ENCODE results near the gene RAB21. TPM values are rescaled to one million over a fixed set of nuclear protein-coding genes. Genes with fewer than 3 reads are reported as not detected.

The RAB21 gene
- total and polyA plus RNA-seq, 2 of the 13 experiments (the other 11 are each of a cell fraction or from before 2014, with no cell fraction given): 4.4 to 50.9 TPM

DNA sequence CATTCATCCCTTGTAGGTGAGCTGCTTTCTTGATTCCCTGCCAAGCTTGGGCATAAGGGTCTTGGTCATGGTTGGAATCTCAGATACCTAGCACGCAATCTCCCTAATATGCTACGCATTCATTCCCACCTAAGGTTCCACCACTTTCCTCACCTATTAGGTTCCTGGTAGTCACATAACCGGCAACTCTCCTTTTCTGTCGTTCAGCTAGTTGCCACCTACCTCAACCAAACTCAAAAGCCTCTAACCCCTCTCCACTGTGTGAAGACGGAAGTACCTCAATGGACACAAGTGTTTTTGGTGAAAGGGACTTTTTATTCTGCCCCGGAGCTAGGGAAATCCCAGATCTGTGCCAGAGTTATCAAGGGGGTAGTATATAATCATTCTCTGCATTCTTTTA, 83.6 kb downstream of the RAB21 start:
- H3K9me3 ChIP-seq (ENCODE audit: low read length): no peaks in the 10 kb centered on the region
- H3K4me2 ChIP-seq (ENCODE audit: low read depth, low read length): no peak overlapping the region
- DNase-seq (ENCODE audit: low spot score) (no peak), ATAC-seq (no peak), FAIRE-seq (no peak)
- no peaks in the 10 kb centered on the region for H3K36me3 ChIP-seq (replicated peaks in 1 of 2; ENCODE audit: control insufficient read depth in 1 of 2, insufficient read depth in 2 of 2, low read length in 2 of 2)
- ChIA-PET POLR2A (interaction anchor here (1.3 kb wide), 1 partner anchor 39 kb away, joined by 5 read pairs; no protein-coding TSS in a partner anchor), CTCF (ENCODE audit: low intra/inter-chr PET ratio, low total read pairs) (no interaction called here)
- H3K4me1 ChIP-seq (ENCODE audit: insufficient read depth, low read length): peaks cover 25% of the 10 kb centered on the region
- no peak overlapping the region for H3K9ac ChIP-seq (ENCODE audit: insufficient read depth, low read depth, low read length)
- in situ Hi-C loops (cut with HindIII; ENCODE audit: extremely low pct_ligation_motif_present, low pct_unique_long_range_greater_than_20kb): no loop called here
- intact Hi-C loops (cut with micrococcal nuclease; ENCODE audit: unreplicated experiment): no loop called here
- H3K4me3 ChIP-seq (replicated peaks in 1 of 3; ENCODE audit: insufficient read depth in 1 of 3, low read depth in 2 of 3, low read length in 3 of 3): no peak overlapping the region
- no peaks in the 10 kb centered on the region for H4K20me1 ChIP-seq (ENCODE audit: insufficient read depth, low read length)
- WGBS (ENCODE audit: low lambda C conversion rate): 75% methylated on average over 6 of the region's 6 CpGs
- H3K27me3 ChIP-seq (ENCODE audit: control insufficient read depth in 1 of 2, insufficient read depth in 2 of 2, low read length in 2 of 2): peaks cover 0 to 2% of the 10 kb centered on the region in 2 experiments; a peak in 2 of 5 replicates
- no peak overlapping the region for H3K27ac ChIP-seq (ENCODE audit: extremely low read length, insufficient read depth, low read length)
- BruUV-seq (replicated peaks): no TSS peak
- no peak overlapping the region for H2AFZ ChIP-seq (ENCODE audit: low read length)
- TF ChIP-seq GABPB1 (CRISPR knock-in tag; IDR thresholded peaks at IDR 0.05): no peak
- no peak for TF ChIP-seq POGZ (CRISPR knock-in tag; IDR thresholded peaks at IDR 0.05)
- no peak for TF ChIP-seq ZBTB21 (CRISPR knock-in tag; IDR thresholded peaks at IDR 0.05)
- TF ChIP-seq ZNF562 (CRISPR knock-in tag; IDR thresholded peaks at IDR 0.05; ENCODE audit: borderline replicate concordance): no peak
- no peak for TF ChIP-seq ZMYM2 (CRISPR knock-in tag; IDR thresholded peaks at IDR 0.05)
- TF ChIP-seq NRL (CRISPR knock-in tag; IDR thresholded peaks at IDR 0.05; ENCODE audit: borderline replicate concordance): no peak
- no peak for TF ChIP-seq HMG20A (CRISPR knock-in tag; IDR thresholded peaks at IDR 0.05; ENCODE audit: borderline replicate concordance)
- no peak for TF ChIP-seq STAT5B (CRISPR knock-in tag; IDR thresholded peaks at IDR 0.05)
- TF ChIP-seq ZNF841 (CRISPR knock-in tag; IDR thresholded peaks at IDR 0.05; ENCODE audit: borderline replicate concordance): no peak
- TF ChIP-seq TP53 (CRISPR knock-in tag; conservative IDR thresholded peaks at IDR 0.05): no peak
- no peak for TF ChIP-seq ZNF614 (CRISPR knock-in tag; IDR thresholded peaks at IDR 0.05; ENCODE audit: borderline replicate concordance)
- no peak for TF ChIP-seq HMGA1 (CRISPR knock-in tag; conservative IDR thresholded peaks at IDR 0.05)
- no peak for TF ChIP-seq BHLHE40 (IDR thresholded peaks at IDR 0.05; ENCODE audit: low read length)
- TF ChIP-seq, protein P1, sequence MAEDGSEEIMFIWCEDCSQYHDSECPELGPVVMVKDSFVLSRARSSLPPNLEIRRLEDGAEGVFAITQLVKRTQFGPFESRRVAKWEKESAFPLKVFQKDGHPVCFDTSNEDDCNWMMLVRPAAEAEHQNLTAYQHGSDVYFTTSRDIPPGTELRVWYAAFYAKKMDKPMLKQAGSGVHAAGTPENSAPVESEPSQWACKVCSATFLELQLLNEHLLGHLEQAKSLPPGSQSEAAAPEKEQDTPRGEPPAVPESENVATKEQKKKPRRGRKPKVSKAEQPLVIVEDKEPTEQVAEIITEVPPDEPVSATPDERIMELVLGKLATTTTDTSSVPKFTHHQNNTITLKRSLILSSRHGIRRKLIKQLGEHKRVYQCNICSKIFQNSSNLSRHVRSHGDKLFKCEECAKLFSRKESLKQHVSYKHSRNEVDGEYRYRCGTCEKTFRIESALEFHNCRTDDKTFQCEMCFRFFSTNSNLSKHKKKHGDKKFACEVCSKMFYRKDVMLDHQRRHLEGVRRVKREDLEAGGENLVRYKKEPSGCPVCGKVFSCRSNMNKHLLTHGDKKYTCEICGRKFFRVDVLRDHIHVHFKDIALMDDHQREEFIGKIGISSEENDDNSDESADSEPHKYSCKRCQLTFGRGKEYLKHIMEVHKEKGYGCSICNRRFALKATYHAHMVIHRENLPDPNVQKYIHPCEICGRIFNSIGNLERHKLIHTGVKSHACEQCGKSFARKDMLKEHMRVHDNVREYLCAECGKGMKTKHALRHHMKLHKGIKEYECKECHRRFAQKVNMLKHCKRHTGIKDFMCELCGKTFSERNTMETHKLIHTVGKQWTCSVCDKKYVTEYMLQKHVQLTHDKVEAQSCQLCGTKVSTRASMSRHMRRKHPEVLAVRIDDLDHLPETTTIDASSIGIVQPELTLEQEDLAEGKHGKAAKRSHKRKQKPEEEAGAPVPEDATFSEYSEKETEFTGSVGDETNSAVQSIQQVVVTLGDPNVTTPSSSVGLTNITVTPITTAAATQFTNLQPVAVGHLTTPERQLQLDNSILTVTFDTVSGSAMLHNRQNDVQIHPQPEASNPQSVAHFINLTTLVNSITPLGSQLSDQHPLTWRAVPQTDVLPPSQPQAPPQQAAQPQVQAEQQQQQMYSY (CRISPR knock-in tag; IDR thresholded peaks at IDR 0.05): no peak
- no peak for TF ChIP-seq ZNF558 (CRISPR knock-in tag; IDR thresholded peaks at IDR 0.05; ENCODE audit: borderline replicate concordance)
- TF ChIP-seq, protein P2, sequence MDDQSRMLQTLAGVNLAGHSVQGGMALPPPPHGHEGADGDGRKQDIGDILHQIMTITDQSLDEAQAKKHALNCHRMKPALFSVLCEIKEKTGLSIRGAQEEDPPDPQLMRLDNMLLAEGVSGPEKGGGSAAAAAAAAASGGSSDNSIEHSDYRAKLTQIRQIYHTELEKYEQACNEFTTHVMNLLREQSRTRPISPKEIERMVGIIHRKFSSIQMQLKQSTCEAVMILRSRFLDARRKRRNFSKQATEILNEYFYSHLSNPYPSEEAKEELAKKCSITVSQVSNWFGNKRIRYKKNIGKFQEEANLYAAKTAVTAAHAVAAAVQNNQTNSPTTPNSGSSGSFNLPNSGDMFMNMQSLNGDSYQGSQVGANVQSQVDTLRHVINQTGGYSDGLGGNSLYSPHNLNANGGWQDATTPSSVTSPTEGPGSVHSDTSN (CRISPR knock-in tag; IDR thresholded peaks at IDR 0.05; ENCODE audit: borderline replicate concordance): no peak
- no peak for TF ChIP-seq ZNF17 (CRISPR knock-in tag; IDR thresholded peaks at IDR 0.05)
- peaks cover 33% of the 10 kb centered on the region for H3K79me2 ChIP-seq (ENCODE audit: insufficient read depth, low read length)

All from HepG2 (cell line).